HepG2 (cell line): ENCODE results near the gene SPG7. TPM values are rescaled to one million over a fixed set of nuclear protein-coding genes. Genes with fewer than 3 reads are reported as not detected.

Experiments
- ATAC-seq: fragments of 200-7000 bp; cut with Tn5 transposase; 3 replicates; pipeline ENCODE4 v1.9.1; 2020; ENCODE audit warnings: mild to moderate bottlenecking, moderate library complexity
- BruUV-seq: library from RNA; stranded (reverse); fragments of 400-500 nt; replicated peaks from 2 replicates; lab custom pipeline; 2021; lab: Mats Ljungman, UMichigan
- CTCF ChIA-PET: fragments of 300-600 bp; formaldehyde crosslinking; extraction: SDS; loops from one replicate; lab custom pipeline; 2021; ENCODE audit warnings: low total read pairs, inconsistent platforms, low intra/inter-chr PET ratio; lab: Yijun Ruan, JAX
- POLR2A ChIA-PET: fragments of 350-600 bp; sonication (Branson Sonifier 250); formaldehyde crosslinking; loops from one replicate; lab custom pipeline; 2020; ENCODE audit warnings: antibody characterized with exemption, inconsistent platforms; lab: Yijun Ruan, JAX
- DNase-seq: peaks from one replicate; pipeline ENCODE4 v3.0.0-alpha.2; 2015; ENCODE audit warnings: low spot score
- FAIRE-seq: peaks from 3 replicates; lab custom pipeline; 2011; peaks lifted over from hg19 to GRCh38; lab: Jason Lieb, UNC
- H2AFZ ChIP-seq: one replicate; pipeline ENCODE4 v1.6.1; 2011; ENCODE audit warnings: low read length, inconsistent platforms
- H3K27ac ChIP-seq: fragments of 300-600 bp; 3 replicates; pipeline ENCODE4 v1.8.0; 2011; ENCODE audit warnings: mixed run types, mild to moderate bottlenecking, mixed read lengths, low read length, inconsistent platforms; ENCODE audit not compliant: insufficient read depth; ENCODE audit errors: extremely low read length
- H3K27me3 ChIP-seq, 2 experiments: fragments of 200-600 bp in 1 of 2; 2 replicates in 1 of 2; 3 replicates in 1 of 2; pipeline versions ENCODE4 v1.6.0 to v1.8.0; 2011; ENCODE audit warnings: low read length in 2 of 2, mild to moderate bottlenecking in 2 of 2, moderate library complexity in 2 of 2, inconsistent platforms in 1 of 2; ENCODE audit not compliant: insufficient read depth in 2 of 2, control insufficient read depth in 1 of 2
- H3K36me3 ChIP-seq, 2 experiments: fragments of 200-600 bp in 1 of 2; replicated peaks in 1 of 2; 2 replicates in 1 of 2; 3 replicates in 1 of 2; pipeline versions ENCODE4 v1.5.1 to v1.8.0; 2011; ENCODE audit warnings: low read length in 2 of 2, inconsistent platforms in 1 of 2; ENCODE audit not compliant: insufficient read depth in 2 of 2, control insufficient read depth in 1 of 2
- H3K4me1 ChIP-seq: 2 replicates; pipeline ENCODE4 v1.5.1; 2012; ENCODE audit warnings: low read length, inconsistent platforms; ENCODE audit not compliant: insufficient read depth
- H3K4me2 ChIP-seq: 2 replicates; pipeline ENCODE4 v1.6.0; 2011; ENCODE audit warnings: low read depth, low read length, inconsistent platforms
- H3K4me3 ChIP-seq, 3 experiments: fragments of 200-600 bp in 1 of 3; sonication (generic), shearing (Covaris generic) in 1 of 3; replicated peaks in 1 of 3; 2 replicates each; pipeline ENCODE4 v1.5.1; 2011 to 2016; ENCODE audit warnings: low read length in 3 of 3, inconsistent platforms in 2 of 3, low read depth in 2 of 3, mild to moderate bottlenecking in 2 of 3, control low read depth in 1 of 3, mixed read lengths in 1 of 3; ENCODE audit not compliant: insufficient read depth in 1 of 3
- H3K79me2 ChIP-seq: one replicate; pipeline ENCODE4 v1.6.1; 2011; ENCODE audit warnings: low read length, inconsistent platforms; ENCODE audit not compliant: insufficient read depth
- H3K9ac ChIP-seq: 2 replicates; pipeline ENCODE4 v1.6.0; 2011; ENCODE audit warnings: mild to moderate bottlenecking, low read depth, low read length, inconsistent platforms; ENCODE audit not compliant: insufficient read depth
- H3K9me3 ChIP-seq: 2 replicates; pipeline ENCODE4 v1.5.1; 2012; ENCODE audit warnings: mild to moderate bottlenecking, low read length
- H4K20me1 ChIP-seq: 2 replicates; pipeline ENCODE4 v1.6.0; 2011; ENCODE audit warnings: inconsistent platforms, mild to moderate bottlenecking, low read length, moderate library complexity; ENCODE audit not compliant: insufficient read depth
- AGO2 ChIP-seq: fragments of 200-400 bp; formaldehyde crosslinking; optimal IDR thresholded peaks from 2 replicates; pipeline ENCODE3; 2017; ENCODE audit warnings: mild to moderate bottlenecking, low read depth, low read length, moderate library complexity
- ARID4A ChIP-seq: sonication (generic); formaldehyde crosslinking; IDR thresholded peaks from 2 replicates; pipeline ENCODE4 v1.5.0; 2020; ENCODE audit warnings: mild to moderate bottlenecking, missing genetic modification reagents, borderline replicate concordance
- CBX5 ChIP-seq: sonication (generic); formaldehyde crosslinking; IDR thresholded peaks from 2 replicates; pipeline ENCODE4 v1.4.0; 2020; ENCODE audit warnings: missing genetic modification reagents, borderline replicate concordance
- SMAD3 ChIP-seq: sonication (generic); formaldehyde crosslinking; IDR thresholded peaks from 2 replicates; pipeline ENCODE4 v1.4.0; 2020; ENCODE audit warnings: missing genetic modification reagents
- ZNF350 ChIP-seq: sonication (generic); formaldehyde crosslinking; IDR thresholded peaks from 2 replicates; pipeline ENCODE4 v1.4.0; 2020; ENCODE audit warnings: mild to moderate bottlenecking, low read depth, missing genetic modification reagents, borderline replicate concordance
- WGBS: methylation state at CpG from one replicate; pipeline ENCODE4 v1.1.6; 2017; ENCODE audit warnings: low lambda C conversion rate; 5-methylcytosine and 5-hydroxymethylcytosine counted together
- in situ Hi-C: cut with HindIII; loops from 2 replicates; pipeline ENCODE4 v1.10.0; 2017; ENCODE audit warnings: low pct_unique_long_range_greater_than_20kb; ENCODE audit not compliant: extremely low pct_ligation_motif_present
- intact Hi-C: fragments of 100-400 bp; cut with micrococcal nuclease; formaldehyde crosslinking; loops from one replicate; pipeline ENCODE4 v1.10.0; 2022; ENCODE audit not compliant: unreplicated experiment
- polyA plus RNA-seq, 8 experiments: library from polyadenylated mRNA; depleted of rRNA in 3 of 8; stranded (reverse) in 7 of 8; unstranded in 1 of 8; fragments of >200 nt; fragmentation: Illumina TruSeq in 4 of 8; extraction: Trizol in 4 of 8; gene quantifications; 2 replicates each; pipeline versions ENCODE4 v1.2.1 to v1.2.3, GENCODE V29; 2011 to 2016; ENCODE audit warnings: low read depth in 4 of 8, missing spikeins in 1 of 8, mixed read lengths in 1 of 8; ENCODE audit not compliant: insufficient read depth in 1 of 8
- total RNA-seq, 5 experiments: library from RNA; depleted of rRNA; stranded (reverse); fragments of >200 nt; fragmentation: Illumina TruSeq; extraction: Trizol; gene quantifications; 2 replicates each; pipeline ENCODE4 v1.2.3, GENCODE V29; 2016; ENCODE audit warnings: low read depth in 1 of 5

The SPG7 gene
- total and polyA plus RNA-seq, 2 of the 13 experiments (the other 11 are each of a cell fraction or from before 2014, with no cell fraction given) = 66.0 to 136 TPM

DNA sequence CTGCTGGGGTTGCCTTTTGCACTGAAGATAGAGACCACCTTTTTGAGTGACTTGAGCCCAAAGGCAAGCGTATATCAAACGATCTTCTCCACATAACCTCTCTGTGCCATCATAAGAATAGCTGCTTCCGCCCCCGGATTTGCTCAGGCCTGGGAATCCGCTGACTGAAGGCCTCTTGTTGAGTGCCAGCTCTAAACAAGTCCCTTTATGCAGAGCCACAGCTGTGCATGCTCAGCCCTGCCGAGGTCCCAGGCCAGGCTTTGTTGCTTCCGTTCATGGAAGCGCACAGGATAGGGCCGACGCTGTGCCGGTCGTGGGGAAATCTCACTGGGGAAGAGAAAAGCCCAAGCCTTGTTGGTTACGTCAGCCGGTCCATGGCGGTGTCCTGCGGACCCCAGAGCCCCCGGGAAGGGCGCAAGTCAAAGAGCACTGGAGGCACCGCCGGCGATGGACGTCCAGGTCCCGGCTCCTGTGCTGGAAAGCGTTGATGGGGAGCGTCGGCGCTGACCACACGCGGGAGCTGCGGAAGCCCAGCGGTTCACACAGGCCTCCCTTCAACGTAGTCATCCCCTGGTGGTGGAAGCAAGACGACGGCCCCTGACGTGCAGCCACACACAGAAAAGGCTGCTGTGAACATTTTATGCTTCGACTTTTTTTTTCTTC is 28.8 kb downstream of the SPG7 start:
- POLR2A ChIA-PET = interaction anchor here (0.6 kb wide), 1 partner anchor 9 kb away, joined by 3 read pairs; no protein-coding TSS in a partner anchor
- no TSS peak for BruUV-seq
- TF ChIP-seq ARID4A (CRISPR knock-in tag) = 0 out of 2 replicates have a peak, but pooled peaks have one; percentile 19
- no peak for TF ChIP-seq SMAD3
- TF ChIP-seq ZNF350 (CRISPR knock-in tag) = no peak
- TF ChIP-seq AGO2 = peak; percentile 2
- no peak for TF ChIP-seq CBX5 (CRISPR knock-in tag)
- TF ChIP-seq, all 625 proteins: peak for 2

More for the DNA sequence above, 28.8 kb downstream of the SPG7 start:
- H2AFZ ChIP-seq = no peak overlapping the region
- CTCF ChIA-PET = no interaction called here
- 0 out of 2 replicates have a peak, but pooled peaks cover 3% of the 10 kb centered on the region for H4K20me1 ChIP-seq
- no peaks in the 10 kb centered on the region; a peak in 1 of 5 replicates for H3K27me3 ChIP-seq
- ATAC-seq = peak; percentile 9; the same call in 2 of the 3 replicates
- no peaks in the 10 kb centered on the region for H3K79me2 ChIP-seq
- H3K9me3 ChIP-seq = no peaks in the 10 kb centered on the region
- intact Hi-C loops (no loop called here), in situ Hi-C loops (no loop called here)
- FAIRE-seq = no peak
- H3K36me3 ChIP-seq = peaks cover 41 to 61% of the 10 kb centered on the region in 2 experiments
- 93% methylated on average over 36 of the region's 36 CpGs for WGBS
- no peak overlapping the region for H3K4me3 ChIP-seq
- H3K4me1 ChIP-seq = 0 out of 2 replicates have a peak, but pooled peaks cover 4% of the 10 kb centered on the region
- no peak overlapping the region for H3K4me2 ChIP-seq
- DNase-seq = no peak
- no peak overlapping the region for H3K9ac ChIP-seq
- no peak overlapping the region for H3K27ac ChIP-seq
